Muscle layer of duodenum (tissue), 2 donors: ENCODE measurements around the gene CAMK1D.

Source experiments
- H3K27ac ChIP-seq: one replicate; pipeline ENCODE4 v1.7.0; 2013; ENCODE audit warnings: mild to moderate bottlenecking, low read length
- H3K27me3 ChIP-seq: one replicate; pipeline ENCODE4 v1.7.0; 2013; ENCODE audit warnings: low read depth, mild to moderate bottlenecking, control low read depth, low read length
- H3K36me3 ChIP-seq, 2 donors: one replicate each; pipeline ENCODE4 v1.7.0; 2013; ENCODE audit warnings: low read length in 2 of 2, control low read depth in 1 of 2, mild to moderate bottlenecking in 1 of 2; ENCODE audit not compliant: insufficient read depth in 2 of 2, control insufficient read depth in 1 of 2
- H3K4me1 ChIP-seq, 2 donors: one replicate each; pipeline ENCODE4 v1.7.0; 2013; ENCODE audit warnings: low read length in 2 of 2, mild to moderate bottlenecking in 2 of 2, control low read depth in 1 of 2, moderate library complexity in 1 of 2; ENCODE audit not compliant: insufficient read depth in 2 of 2, control insufficient read depth in 1 of 2
- H3K4me3 ChIP-seq, 2 donors: one replicate each; pipeline ENCODE4 v1.7.0; 2013; ENCODE audit warnings: low read length in 2 of 2, low read depth in 1 of 2, mild to moderate bottlenecking in 1 of 2
- H3K9me3 ChIP-seq, 2 donors: one replicate each; pipeline ENCODE4 v1.7.0; 2013; ENCODE audit warnings: low read length in 2 of 2, control low read depth in 1 of 2, mild to moderate bottlenecking in 1 of 2; ENCODE audit not compliant: control insufficient read depth in 1 of 2
- donor health status: healthy.

The CAMK1D gene

DNA sequence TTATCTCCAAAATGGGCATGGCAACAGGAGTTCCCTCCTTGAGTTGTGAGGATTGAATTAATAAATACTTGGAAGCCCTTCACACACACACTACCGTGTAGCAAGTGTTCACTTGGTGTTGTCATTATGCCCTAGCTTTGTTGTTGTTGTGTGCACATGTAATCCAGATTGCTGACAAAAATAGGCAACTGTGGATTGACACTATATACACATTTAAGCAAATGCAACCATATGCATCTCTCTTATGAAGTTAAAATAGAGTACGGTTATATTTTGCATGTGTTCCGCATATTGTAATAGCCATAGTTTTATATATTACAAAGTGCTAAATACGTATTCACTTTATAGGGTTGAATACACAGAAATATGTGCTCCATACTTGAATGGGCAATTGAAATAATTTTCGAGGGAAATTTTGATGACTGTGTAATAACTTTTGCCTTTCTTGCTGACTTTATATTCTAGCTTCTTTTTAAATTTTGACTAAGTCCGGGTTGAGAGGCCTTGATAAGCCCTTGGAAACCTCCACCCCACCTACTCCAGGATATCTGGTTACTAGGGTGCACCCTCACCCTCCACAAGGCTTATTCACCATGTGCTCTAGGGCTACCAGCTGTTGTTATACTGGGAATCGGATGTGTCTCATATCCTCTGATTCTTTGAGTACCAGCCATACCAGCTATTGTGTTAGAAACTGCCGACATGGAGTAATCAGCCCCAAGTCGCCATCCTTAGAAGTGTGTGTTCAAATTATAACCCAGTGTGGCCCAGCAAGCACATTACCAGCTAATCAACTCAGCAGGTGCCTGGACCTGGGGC, 265.0 kb downstream of the CAMK1D start:
- Histone ChIP-seq H3K4me1 (no peaks in the 10 kb centered on the region), H3K4me3 (no peak overlapping the region), H3K27ac (no peak overlapping the region), H3K9me3 (no peaks in the 10 kb centered on the region), H3K36me3 (no peaks in the 10 kb centered on the region), H3K27me3 (no peaks in the 10 kb centered on the region)

DNA sequence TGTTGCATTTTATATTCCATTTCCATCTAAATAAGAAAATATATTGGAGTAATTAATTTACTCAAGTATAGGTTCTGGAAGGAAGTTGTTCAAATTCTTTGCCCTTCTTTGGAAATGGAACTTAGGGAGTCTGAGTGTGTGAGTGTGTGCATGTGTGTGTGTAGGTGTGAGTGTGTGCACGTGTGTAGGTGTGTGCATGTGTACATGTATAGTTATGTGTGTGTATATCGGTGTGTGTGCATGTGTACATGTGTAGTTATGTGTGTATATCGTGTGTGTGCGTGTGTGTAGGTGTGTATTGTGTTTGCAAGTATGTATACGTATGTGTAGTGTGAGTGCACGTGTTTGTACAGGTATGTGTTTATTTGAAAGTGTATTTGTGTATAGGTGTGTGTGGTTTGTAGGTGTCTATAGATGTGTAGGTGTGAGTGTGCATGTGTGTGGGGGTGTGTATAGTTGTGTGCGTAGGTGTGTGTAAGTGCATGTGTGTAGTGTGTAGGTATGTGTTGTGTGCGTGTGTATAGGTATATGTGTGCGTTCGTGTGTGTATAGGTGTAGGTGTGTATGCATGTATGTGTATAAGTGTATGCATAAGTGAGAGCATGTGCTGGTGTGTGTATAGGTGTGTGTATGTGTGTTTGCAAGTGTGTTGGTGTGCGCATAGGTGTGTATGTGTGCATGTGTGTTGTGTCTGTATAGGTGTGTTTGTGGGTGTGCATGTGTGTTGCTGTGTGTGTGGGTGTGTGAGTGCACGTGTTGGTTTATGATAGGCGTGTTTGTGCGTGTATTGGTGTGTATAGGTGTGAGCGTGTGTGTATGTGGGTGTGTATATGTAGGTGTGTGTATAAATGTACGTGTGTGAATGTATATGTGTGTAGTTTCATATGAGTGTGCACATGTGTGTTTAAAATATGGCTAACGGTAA, 266.2 kb downstream of the CAMK1D start:
- Histone ChIP-seq H3K36me3 (no peaks in the 10 kb centered on the region), H3K4me3 (no peak overlapping the region), H3K9me3 (no peaks in the 10 kb centered on the region), H3K4me1 (no peaks in the 10 kb centered on the region), H3K27me3 (no peaks in the 10 kb centered on the region), H3K27ac (no peak overlapping the region)

DNA sequence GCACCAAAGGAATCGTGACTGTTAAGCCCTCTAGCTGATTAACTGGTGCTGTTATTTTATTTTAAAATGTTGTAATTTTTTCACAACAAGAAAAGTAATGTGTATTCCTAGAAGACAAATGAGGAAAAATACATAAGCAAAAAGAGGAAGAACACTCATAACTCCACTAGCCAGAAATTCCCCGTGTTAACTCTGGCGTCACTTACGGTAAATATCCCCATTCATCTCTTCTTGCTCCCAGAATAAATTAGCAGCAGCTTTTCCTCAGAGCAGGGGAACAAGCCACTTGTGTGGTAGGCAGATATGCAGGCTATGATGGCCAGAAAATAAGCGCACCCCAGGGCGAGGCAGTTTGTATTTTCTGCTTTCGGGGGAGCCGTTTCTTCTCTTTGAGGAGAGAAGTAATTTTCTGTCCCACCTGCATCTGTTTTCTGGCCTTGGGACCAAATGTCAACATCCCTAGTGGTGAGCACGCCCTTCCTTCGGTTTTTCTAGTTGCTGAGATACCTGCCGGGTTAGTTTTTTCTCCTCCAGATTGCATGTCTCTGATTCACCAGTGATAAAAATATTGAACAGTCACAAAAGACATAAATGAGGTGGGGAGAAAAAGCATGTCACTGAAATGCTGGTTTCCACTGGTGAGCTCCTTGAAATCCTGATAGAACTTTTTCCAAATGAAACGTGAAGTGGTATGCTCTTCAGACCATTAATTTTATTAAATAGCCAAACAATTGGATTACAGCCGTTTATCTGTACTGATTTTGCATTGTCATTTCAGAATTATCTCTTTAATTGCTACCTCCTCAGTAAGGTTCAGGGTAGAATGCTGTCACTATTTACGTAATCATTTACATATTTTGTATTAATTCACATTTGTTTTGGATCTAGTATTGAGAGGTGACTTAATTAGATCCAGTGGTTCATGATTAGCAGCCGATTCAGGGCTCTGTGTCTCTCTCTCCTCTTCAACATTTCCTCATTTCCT, 268.1 kb downstream of the CAMK1D start:
- Histone ChIP-seq H3K36me3 (no peaks in the 10 kb centered on the region), H3K27me3 (no peaks in the 10 kb centered on the region), H3K4me3 (no peak overlapping the region), H3K4me1 (no peaks in the 10 kb centered on the region), H3K9me3 (no peaks in the 10 kb centered on the region), H3K27ac (no peak overlapping the region)

DNA sequence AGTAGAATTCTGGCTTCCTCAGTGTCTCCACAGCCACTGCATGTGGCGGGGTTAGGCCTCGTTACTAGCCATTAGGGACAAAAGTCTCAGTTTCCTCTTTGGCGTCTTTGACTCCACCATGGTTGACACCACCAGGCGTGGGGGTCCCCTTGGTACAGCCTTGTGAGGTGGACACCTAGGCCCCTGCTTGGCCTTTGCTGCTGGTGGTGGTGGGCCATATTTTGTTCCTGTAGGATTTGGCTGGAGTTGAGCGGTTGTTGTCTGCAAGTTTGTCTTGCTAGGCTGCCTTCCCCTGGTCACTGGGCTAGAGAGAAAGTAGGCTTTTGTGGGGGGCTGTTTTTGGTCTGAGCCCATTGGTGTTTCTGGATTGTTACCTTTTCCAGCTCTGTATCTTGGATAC, 272.7 kb downstream of the CAMK1D start:
- Histone ChIP-seq H3K4me1 (no peaks in the 10 kb centered on the region), H3K4me3 (no peak overlapping the region), H3K27ac (no peak overlapping the region), H3K27me3 (no peaks in the 10 kb centered on the region), H3K36me3 (no peaks in the 10 kb centered on the region), H3K9me3 (no peaks in the 10 kb centered on the region)

DNA sequence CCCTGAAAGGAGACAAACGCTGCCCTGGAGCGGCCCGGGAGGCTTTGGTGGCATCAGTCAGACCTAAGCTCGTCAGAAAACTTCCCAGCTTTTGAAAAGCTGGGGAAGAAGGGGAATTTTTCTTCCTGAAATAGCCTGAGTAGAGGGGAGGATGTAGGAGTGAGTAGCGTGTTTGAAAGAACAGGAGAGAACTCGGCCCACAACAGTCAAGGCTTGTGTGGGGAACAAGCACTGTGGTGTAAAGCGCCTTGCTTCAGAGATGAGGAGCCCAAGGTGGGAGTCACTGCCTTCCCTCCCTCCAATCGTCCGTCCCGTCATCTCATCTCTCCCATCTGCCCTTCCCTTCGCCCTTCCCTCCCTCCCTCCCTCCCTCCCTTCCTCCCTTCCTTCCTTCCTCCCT, 273.3 kb downstream of the CAMK1D start:
- Histone ChIP-seq H3K27me3 (no peaks in the 10 kb centered on the region), H3K4me3 (no peak overlapping the region), H3K9me3 (no peaks in the 10 kb centered on the region), H3K36me3 (no peaks in the 10 kb centered on the region), H3K27ac (no peak overlapping the region), H3K4me1 (no peaks in the 10 kb centered on the region)

DNA sequence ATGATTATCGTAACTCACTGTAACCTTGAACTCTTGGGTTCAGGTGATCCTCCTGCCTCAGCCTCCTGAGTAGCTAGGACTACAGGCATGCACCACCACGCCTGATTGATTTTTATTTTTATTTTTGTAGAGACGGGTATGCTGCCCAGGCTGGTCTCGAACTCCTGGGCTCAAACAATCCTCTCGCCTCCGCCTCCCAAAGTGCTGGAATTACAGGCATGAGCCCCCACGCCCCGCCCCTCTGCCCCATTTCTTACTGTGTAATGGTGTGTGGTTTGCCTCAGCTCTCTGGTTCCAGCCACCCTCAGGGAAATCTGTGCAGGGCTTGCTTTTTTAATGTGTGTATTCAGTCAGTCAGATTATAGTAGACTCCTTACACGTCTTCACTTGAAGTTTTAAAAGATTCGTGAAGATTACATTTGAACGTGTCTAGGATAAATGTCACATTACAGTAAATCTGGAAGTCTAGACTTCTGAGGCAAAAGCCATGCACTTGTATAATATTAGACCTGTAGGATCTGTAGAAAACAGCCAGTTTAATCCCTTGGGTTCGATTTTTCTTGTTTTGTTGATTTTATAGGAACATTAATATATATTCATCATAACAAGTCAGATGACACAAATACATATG, 276.2 kb downstream of the CAMK1D start:
- H3K4me1 ChIP-seq: peaks cover 0 to 3% of the 10 kb centered on the region in 2 donors
- no peak overlapping the region for H3K4me3 ChIP-seq
- no peaks in the 10 kb centered on the region for H3K27me3 ChIP-seq
- no peaks in the 10 kb centered on the region for H3K36me3 ChIP-seq
- H3K9me3 ChIP-seq: no peaks in the 10 kb centered on the region
- H3K27ac ChIP-seq: no peak overlapping the region

DNA sequence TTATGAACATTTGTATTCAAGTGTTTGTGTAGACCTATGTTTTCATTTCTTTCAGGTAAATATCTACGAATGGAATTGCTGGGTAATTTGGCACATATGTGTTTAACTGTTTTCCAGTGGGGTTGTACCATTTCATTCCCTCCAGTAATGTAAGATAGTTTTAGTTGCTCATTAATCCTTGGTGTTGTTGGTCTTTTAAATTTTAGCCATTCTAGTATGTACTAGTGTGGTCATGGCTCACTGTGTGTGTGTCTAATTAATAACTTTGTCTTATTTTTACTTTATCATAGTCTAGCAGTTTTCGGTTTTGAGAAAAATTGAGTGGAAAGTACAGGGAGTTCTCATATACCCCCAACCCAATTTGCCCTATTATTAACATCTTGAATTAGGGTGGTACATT, 278.8 kb downstream of the CAMK1D start:
- Histone ChIP-seq H3K36me3 (no peaks in the 10 kb centered on the region), H3K4me3 (no peak overlapping the region), H3K27me3 (no peaks in the 10 kb centered on the region), H3K27ac (no peak overlapping the region), H3K4me1 (peaks cover 0 to 7% of the 10 kb centered on the region in 2 donors), H3K9me3 (no peaks in the 10 kb centered on the region)

DNA sequence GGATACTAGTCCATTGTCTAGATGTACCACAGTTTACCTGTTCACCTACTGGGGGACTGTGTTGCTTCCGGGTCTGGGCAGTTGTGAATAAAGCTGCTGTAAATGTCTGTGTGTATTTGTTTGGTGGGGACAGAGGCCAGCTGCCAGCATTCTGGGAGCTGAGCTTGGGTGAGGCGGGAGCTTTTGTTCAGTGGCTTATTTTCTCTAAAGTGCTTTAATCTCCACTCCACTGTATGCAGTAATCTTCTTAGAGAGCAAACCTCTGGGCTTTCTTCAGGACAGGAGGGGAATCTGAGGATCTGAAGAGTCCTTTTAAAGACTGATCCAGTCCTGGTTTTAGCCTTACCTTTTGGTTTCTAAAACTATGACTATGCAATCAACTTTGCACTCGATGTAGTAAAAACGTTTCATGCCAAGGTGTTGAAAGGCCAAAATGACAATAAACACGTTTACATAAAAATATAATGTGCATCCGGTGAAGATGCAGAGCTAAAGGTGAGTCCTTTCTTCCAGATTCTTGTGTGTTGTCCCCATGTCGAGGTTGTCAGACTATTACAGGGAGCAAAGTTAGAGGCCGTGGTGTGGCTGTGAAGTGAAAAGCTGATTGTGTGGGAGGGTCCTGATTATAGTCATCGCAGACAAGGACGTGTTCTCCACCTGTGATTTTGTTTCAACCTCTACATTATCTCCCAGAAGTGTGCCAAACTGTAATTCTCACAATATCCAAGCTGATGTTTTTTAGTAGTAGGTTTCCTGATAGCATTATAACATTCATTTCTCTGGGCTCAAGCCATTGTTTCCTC, 279.8 kb downstream of the CAMK1D start:
- no peaks in the 10 kb centered on the region for H3K9me3 ChIP-seq
- no peak overlapping the region for H3K27ac ChIP-seq

DNA sequence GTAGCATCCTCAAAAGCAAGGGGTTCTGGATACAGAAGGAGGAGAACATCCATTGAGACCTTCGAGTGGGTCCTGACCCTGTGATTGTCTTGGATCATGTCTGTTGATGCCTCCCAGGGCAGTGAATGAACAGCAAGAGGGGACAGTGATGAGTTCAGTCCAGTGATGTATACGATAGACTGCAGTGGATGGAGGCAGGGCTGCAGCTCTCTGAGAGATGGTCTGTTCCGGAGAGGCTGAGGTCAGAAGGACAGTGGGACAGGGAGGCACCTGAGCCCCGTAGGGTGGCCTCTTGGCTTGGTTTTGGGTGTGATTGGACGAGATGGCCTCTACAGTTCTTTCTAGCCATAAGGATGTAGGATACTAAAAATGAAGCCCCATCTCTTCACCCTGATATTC, 280.4 kb downstream of the CAMK1D start:
- no peaks in the 10 kb centered on the region for H3K27me3 ChIP-seq
- no peak overlapping the region for H3K4me3 ChIP-seq
- H3K9me3 ChIP-seq: no peaks in the 10 kb centered on the region
- H3K36me3 ChIP-seq: no peaks in the 10 kb centered on the region
- H3K4me1 ChIP-seq: peaks cover 0 to 7% of the 10 kb centered on the region in 2 donors
- H3K27ac ChIP-seq: no peak overlapping the region

More for the DNA sequence above, 279.8 kb downstream of the CAMK1D start:
- Histone ChIP-seq H3K4me1 (peaks cover 0 to 7% of the 10 kb centered on the region in 2 donors), H3K27me3 (no peaks in the 10 kb centered on the region), H3K4me3 (no peak overlapping the region), H3K36me3 (no peaks in the 10 kb centered on the region)

DNA sequence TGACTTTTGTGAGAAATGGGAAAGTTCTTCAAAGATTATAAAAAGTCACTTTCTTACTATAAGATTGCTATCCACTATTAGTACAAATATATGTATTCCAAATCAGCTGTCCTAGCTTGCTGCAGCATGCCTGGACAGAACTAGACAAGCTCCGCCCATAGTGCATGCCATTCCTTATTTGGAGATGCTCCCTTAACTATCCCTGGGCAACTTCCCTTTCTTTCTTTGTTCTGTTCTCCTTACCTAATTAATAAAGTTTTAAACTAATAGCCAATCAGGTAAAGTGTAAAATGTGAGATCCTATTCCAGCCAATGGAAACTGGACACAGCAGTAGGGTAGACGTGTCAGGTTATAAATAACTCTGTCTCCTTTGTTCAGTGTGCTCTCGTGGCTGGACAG, 281.9 kb downstream of the CAMK1D start:
- Histone ChIP-seq H3K27ac (no peak overlapping the region), H3K36me3 (no peaks in the 10 kb centered on the region), H3K9me3 (no peaks in the 10 kb centered on the region), H3K27me3 (no peaks in the 10 kb centered on the region), H3K4me1 (peaks cover 0 to 7% of the 10 kb centered on the region in 2 donors), H3K4me3 (no peak overlapping the region)
